GM08714 (cell line): ENCODE data around the gene SYNPO.

ENCODE experiments used
- H3K4me3 ChIP-seq: fragments of 200-500 bp; sonication (Bioruptor generic); 2 replicates; pipeline ENCODE4 v1.5.1; 2014; ENCODE audit warnings: mild to moderate bottlenecking, low read length, inconsistent platforms
- ZNF274 ChIP-seq: IDR thresholded peaks from 2 replicates; pipeline ENCODE4 v1.6.1; 2012; ENCODE audit warnings: mild to moderate bottlenecking, low read depth, low read length

The SYNPO gene

GRCh38 chr5:150658121-150658520 is 17.7 kb downstream of the SYNPO start:
- no peak overlapping the region for H3K4me3 ChIP-seq
- no peak for TF ChIP-seq ZNF274

GRCh38 chr5:150658699-150659265 is 18.3 kb downstream of the SYNPO start:
- H3K4me3 ChIP-seq = no peak overlapping the region
- no peak for TF ChIP-seq ZNF274

DNA sequence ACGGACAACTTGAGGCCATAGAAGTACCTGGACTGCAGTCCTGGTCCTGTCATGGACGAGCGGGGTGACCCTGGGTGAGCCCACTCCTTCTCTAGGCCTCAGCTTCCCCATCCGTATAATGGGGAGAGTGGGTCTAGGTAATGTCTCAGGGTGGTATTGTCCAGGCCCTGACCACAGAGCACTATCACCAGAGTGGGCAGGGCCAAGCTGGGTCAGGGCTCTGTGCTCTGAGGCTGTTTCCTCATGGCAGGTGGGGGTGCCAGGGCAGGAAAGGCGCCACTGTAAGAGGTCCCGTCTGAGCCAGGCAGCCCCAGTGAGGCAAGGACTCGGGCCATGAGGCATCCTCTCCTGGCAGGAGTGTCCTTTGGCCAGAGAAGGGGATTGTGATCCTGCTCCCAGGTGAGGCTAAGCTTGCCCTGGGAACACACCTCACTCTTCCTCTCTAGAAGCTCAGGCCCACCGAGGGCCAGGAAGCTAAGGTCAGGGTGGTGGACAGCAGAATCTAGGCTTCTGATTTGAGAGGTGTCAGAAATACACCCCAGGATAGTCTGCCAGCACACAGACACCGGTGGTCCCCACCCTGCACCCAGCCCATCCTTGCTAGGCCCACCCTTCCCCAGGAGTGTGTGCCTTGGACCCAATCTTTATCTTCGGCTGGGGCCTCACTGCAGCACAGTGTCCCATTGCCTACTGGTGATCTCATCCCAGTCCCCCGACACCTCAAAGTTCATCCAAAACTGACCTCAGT is 19.1 kb downstream of the SYNPO start:
- no peak for TF ChIP-seq ZNF274
- H3K4me3 ChIP-seq = no peak overlapping the region

DNA sequence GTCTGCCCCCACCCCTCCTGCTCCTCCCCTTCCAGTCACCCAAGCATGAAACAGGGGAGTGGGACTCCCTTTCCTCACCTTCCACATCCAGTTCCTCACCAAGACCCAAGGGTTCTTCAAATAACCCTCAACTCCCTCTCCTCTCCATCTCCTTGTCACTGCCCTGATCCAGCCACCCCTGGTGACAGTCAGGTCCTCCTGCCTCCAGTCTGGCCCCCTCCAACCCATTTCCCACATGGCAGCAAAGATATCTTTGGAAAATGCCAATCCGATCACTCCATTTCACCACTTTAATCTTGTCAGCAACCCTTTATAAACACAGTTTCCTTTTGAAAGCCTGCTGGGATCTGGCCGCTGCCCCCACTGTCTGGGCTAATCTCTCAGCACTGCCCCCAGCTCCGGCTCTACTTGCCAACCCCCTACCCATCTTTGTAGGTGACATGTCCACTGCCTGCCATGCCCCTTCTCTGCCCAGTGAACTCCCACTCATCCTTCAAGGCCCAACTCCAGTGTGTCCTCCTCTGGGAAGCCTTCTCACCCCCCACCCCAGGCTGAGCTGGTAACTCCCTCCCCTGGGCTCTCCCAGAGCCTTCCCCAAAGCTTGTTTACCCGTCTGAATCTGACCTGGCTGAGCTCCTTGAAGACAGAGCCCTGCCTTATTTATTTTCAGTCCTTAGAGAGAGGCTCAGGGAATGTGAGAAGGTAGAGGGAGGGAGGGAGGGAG is 19.8 kb downstream of the SYNPO start:
- TF ChIP-seq ZNF274 = no peak
- no peak overlapping the region for H3K4me3 ChIP-seq

GRCh38 chr5:150661086-150661485 is 20.6 kb downstream of the SYNPO start, which contains the start of gene MYOZ3:
TSS of gene MYOZ3 (plus strand) at chr5:150661251. CDS start at chr5:150662942, 1,691 bp downstream.
- no peak within 1 kb of the TSS for H3K4me3 ChIP-seq
- no peak for TF ChIP-seq ZNF274

GRCh38 chr5:150661821-150662596 is 21.5 kb downstream of the SYNPO start:
- no peak for TF ChIP-seq ZNF274
- H3K4me3 ChIP-seq = no peak overlapping the region

DNA sequence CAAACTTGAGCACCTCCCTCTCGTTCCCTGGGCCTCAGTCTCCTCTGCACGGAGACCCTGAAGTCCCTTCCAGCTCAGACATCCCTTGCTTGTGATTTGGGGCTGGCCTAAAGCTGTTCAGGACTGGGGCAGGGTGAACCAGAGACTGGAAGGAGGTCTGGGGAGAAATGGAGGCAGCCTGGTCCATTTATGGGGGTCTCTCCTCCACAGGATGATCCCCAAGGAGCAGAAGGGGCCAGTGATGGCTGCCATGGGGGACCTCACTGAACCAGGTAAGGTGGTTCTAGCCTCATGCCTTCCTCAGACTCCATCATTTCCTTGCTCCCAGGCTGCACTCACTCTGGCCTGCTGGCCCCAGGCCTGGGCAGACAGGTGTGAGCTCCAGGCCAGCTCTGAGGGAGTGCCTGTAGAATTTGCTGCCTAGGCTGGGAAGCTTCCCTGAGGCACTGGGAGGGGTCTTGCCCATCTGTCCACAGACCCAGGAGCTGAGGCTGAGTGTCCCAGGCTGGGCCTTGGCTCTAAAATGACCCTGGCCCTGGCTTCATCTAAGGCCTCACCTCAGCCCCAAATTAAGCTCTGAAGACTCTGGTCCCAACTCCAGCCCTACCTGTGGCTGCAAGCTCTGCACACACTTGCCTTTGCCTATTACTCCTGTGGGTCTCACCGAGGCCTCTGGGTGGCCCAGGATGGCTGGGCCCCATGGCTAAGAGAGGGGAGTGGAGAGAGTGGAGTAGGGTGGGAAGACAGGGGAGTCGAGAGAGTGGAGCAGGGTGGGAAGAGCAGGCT is 22.5 kb downstream of the SYNPO start:
- no peak for TF ChIP-seq ZNF274
- no peak overlapping the region for H3K4me3 ChIP-seq

DNA sequence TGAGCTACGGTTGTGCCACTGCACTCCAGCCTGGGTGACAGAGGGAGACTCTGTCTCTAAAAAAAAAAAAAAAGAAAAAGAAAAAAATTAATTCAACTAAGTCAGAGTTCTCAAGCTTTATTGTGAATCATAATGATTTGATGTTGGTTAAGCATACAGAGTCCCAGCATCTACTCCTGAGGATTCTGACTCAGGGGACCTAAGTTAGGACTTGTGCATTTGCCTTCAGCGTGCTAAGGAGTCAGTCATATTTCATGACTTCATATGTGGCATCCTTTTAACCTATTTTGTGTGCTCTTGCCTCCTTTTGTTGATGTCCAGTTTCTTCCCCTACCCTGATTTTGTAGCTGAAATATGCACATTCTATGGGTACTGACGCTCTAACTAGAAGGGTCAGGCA is 23.5 kb downstream of the SYNPO start:
- H3K4me3 ChIP-seq = no peak overlapping the region
- no peak for TF ChIP-seq ZNF274

GRCh38 chr5:150665044-150665443 is 24.6 kb downstream of the SYNPO start:
- no peak for TF ChIP-seq ZNF274
- no peak overlapping the region for H3K4me3 ChIP-seq

DNA sequence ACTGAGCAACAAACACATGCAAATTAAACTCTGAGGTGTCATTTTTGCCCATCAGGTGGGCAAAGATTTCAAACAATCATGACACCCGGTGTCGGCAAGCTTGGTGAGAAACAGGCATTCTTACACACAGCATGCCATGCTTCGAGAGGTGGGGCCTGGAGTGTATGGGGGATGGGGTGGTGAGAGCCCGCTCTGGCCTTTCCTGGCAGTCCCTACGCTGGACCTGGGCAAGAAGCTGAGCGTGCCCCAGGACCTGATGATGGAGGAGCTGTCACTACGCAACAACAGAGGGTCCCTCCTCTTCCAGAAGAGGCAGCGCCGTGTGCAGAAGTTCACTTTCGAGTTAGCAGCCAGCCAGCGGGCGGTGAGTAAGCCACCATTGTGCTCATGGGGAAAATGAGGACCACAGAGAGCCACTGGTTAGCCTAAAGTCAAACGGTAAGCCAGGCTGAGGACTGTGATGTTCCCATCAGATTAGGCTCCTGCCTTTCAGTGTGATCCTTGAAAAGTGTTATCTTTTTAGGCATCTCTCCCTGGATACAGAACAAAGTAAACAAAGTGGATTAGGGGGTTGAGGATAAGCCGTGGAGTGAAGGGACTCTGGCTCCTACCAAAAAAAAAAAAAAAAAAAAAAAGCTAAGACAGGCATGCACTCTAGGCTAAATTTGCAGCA is 30.0 kb downstream of the SYNPO start:
- no peak overlapping the region for H3K4me3 ChIP-seq
- no peak for TF ChIP-seq ZNF274

DNA sequence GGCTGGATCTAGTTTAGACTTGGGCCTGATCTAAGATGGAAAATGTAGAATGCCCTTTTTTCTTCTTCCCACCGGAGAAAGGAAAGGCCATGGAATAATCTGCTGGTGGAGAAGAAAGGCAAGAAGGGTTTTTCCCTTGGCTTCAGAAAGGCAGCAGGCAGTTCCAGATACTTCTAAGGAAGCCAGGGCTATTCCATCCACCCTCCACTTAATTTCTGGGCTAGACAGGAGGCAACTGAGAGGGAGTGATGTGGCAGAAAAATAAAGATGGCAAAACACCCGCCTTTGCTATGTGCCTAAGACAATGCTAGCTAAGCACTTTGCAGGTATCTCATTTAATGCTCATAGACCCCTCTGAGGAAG is 30.5 kb downstream of the SYNPO start:
- TF ChIP-seq ZNF274 = no peak
- no peak overlapping the region for H3K4me3 ChIP-seq

DNA sequence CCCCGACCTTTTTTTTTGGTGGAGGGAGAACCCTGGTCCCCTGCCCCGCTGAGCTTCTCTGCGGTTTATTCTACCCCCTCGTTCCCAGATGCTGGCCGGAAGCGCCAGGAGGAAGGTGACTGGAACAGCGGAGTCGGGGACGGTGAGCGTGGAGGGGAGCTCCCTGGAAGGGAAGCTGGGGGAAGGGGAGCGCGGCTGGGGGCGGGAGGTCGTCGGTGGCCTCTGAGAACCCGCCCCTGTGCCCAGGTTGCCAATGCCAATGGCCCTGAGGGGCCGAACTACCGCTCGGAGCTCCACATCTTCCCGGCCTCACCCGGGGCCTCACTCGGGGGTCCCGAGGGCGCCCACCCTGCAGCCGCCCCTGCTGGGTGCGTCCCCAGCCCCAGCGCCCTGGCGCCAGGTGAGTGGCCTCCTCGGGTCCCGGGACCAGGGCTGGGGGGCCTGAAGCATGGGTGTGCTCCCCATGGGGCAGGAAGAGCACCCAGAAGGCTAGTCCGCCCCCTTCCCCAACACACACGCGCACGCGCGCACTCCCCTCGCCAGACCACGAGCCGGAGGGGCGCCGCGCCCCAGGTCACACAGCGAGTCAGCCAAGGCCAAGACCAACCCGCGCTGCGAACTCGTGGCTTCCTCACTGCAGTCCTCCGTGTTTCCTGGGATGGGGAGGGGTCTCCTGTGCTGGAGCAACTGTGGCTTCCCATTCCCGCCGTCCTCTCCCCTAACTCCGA is 31.2 kb downstream of the SYNPO start:
- peak overlapping the region; percentile 49; the same call in 1 of the 2 replicates for H3K4me3 ChIP-seq
- no peak for TF ChIP-seq ZNF274
